ENCODE data around the gene NIPA2. TPM values are rescaled to one million over a fixed set of nuclear protein-coding genes. Genes with fewer than 3 reads are reported as not detected.
A peak's percentile ranks its signal among the peaks of the same experiment; 100 is the strongest.

The NIPA2 gene
- total RNA-seq, 1 donor from 2014 or later = 81.0 TPM

GRCh38 chr15:22861161-22861560 lies 22.7 kb downstream of the NIPA2 start:
- H3K4me1 Mint-ChIP-seq (ENCODE audit: unreplicated experiment) = no peaks in the 10 kb centered on the region
- DNase-seq (ENCODE audit: low spot score) = no peak
- no peak overlapping the region for H3K4me3 Mint-ChIP-seq (ENCODE audit: unreplicated experiment)
- TF ChIP-seq CTCF (IDR thresholded peaks at IDR 0.05; ENCODE audit: unreplicated experiment) = no peak
- no peaks in the 10 kb centered on the region for H3K9me3 Mint-ChIP-seq (ENCODE audit: unreplicated experiment)
- H3K27ac Mint-ChIP-seq (ENCODE audit: unreplicated experiment) = no peak overlapping the region
- H3K27me3 Mint-ChIP-seq (ENCODE audit: unreplicated experiment) = no peaks in the 10 kb centered on the region
- H3K36me3 Mint-ChIP-seq (ENCODE audit: low read depth, unreplicated experiment) = peaks cover 53% of the 10 kb centered on the region

- TF ChIP-seq CTCF (IDR thresholded peaks at IDR 0.05; ENCODE audit: unreplicated experiment) = no peak
- DNase-seq (ENCODE audit: low spot score) = no peak
- Mint-ChIP-seq H3K4me3 (ENCODE audit: unreplicated experiment) (no peak overlapping the region), H3K36me3 (ENCODE audit: low read depth, unreplicated experiment) (peaks cover 54% of the 10 kb centered on the region), H3K4me1 (ENCODE audit: unreplicated experiment) (no peaks in the 10 kb centered on the region), H3K27me3 (ENCODE audit: unreplicated experiment) (no peaks in the 10 kb centered on the region), H3K27ac (ENCODE audit: unreplicated experiment) (no peak overlapping the region), H3K9me3 (ENCODE audit: unreplicated experiment) (no peaks in the 10 kb centered on the region)
These were observed 24.9 kb downstream of the NIPA2 start for GRCh38 chr15:22863356-22863755.

GRCh38 chr15:22866079-22866478 lies 27.6 kb downstream of the NIPA2 start:
- Mint-ChIP-seq H3K27ac (ENCODE audit: unreplicated experiment) (no peak overlapping the region), H3K4me1 (ENCODE audit: unreplicated experiment) (no peaks in the 10 kb centered on the region), H3K9me3 (ENCODE audit: unreplicated experiment) (no peaks in the 10 kb centered on the region), H3K36me3 (ENCODE audit: low read depth, unreplicated experiment) (peaks cover 48% of the 10 kb centered on the region), H3K27me3 (ENCODE audit: unreplicated experiment) (no peaks in the 10 kb centered on the region), H3K4me3 (ENCODE audit: unreplicated experiment) (peak overlapping the region; percentile 64)
- TF ChIP-seq CTCF (IDR thresholded peaks at IDR 0.05; ENCODE audit: unreplicated experiment) = no peak
- no peak for DNase-seq (ENCODE audit: low spot score)

- Mint-ChIP-seq H3K27me3 (ENCODE audit: unreplicated experiment) (no peaks in the 10 kb centered on the region), H3K9me3 (ENCODE audit: unreplicated experiment) (no peaks in the 10 kb centered on the region), H3K4me1 (ENCODE audit: unreplicated experiment) (peaks cover 3% of the 10 kb centered on the region), H3K4me3 (ENCODE audit: unreplicated experiment) (no peak overlapping the region), H3K27ac (ENCODE audit: unreplicated experiment) (no peak overlapping the region), H3K36me3 (ENCODE audit: low read depth, unreplicated experiment) (peaks cover 52% of the 10 kb centered on the region)
- DNase-seq (ENCODE audit: low spot score) = no peak
- no peak for TF ChIP-seq CTCF (IDR thresholded peaks at IDR 0.05; ENCODE audit: unreplicated experiment)
These were observed 29.4 kb downstream of the NIPA2 start for GRCh38 chr15:22867886-22868285.

GRCh38 chr15:22868495-22868894 lies 30.0 kb downstream of the NIPA2 start:
- no peak for TF ChIP-seq CTCF (IDR thresholded peaks at IDR 0.05; ENCODE audit: unreplicated experiment)
- DNase-seq (ENCODE audit: low spot score) = no peak
- Mint-ChIP-seq H3K4me3 (ENCODE audit: unreplicated experiment) (no peak overlapping the region), H3K27me3 (ENCODE audit: unreplicated experiment) (peaks cover 2% of the 10 kb centered on the region), H3K9me3 (ENCODE audit: unreplicated experiment) (no peaks in the 10 kb centered on the region), H3K4me1 (ENCODE audit: unreplicated experiment) (peaks cover 9% of the 10 kb centered on the region), H3K36me3 (ENCODE audit: low read depth, unreplicated experiment) (peaks cover 53% of the 10 kb centered on the region), H3K27ac (ENCODE audit: unreplicated experiment) (no peak overlapping the region)
